NCI-H2107 treated with DMSO at 0.1 percent for 48 hours (cell line): ENCODE data around the gene TIMD4.
"Not testable (repeated sequence)": the region's sequence is repeated elsewhere in the genome, so short reads cannot be mapped to it uniquely, and the experiment has no call there.

Source experiments
- DNase-seq: peaks from one replicate; lab custom pipeline; 2025; ENCODE audit not compliant: unreplicated experiment; lab: John Stamatoyannopoulos, UW

The TIMD4 gene

DNA sequence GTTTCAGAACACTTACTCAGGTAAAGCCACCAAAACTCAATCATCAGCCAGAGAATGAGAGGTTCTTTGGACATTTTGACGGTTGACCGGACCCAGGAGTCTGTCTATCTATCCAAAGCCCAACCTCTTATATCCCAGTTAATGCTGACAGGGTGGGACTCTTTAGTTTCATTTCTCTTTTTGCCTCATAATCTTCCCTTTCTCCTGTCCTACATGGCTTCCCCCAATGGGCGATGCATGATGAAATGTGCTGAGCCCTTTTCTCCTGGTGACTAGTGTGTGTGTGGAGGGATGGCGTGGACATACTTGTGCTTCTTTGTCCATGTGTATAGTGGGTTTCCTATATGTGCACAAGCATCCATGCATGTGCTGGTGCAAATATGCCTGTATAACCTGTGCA, at the start of gene TIMD4:
Gene TIMD4, minus strand, starts transcription at position 102 of the 400 bp plus-strand sequence. Its CDS starts 28 bp downstream, at position 74.
- no peak for DNase-seq

GRCh38 chr5:157006262-157006661, 43.2 kb upstream of the TIMD4 start:
- DNase-seq = no peak

DNA sequence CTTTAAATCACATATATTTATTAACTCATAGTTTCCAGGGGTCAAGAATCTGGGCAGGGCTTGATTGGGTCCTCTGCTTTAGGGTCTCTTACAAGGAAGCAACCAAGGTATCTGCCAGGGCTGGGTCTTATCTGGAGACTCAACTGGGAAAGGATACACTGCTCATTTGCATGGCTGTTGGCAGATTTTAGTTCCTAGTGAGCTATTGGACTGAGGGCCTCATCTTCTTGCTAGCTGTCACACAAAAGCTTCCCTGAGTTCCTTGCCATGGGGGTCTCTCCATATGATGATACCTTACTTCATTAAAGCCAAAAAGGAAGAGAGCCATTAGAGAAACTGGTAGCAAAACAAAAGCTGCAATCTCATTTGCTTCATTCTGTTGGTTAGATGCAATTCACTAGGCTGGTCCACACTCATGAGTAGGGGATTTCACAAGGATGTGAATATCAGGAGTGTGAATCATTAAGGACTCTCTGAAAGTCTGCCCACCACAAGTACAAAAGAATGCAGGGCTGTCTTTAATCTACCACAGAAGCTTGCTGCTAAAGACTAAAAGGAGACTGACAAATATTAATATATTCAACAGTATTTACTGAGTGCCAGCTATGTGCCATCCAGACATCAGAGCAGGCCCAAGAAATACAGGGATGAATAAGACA, 42.0 kb upstream of the TIMD4 start:
- no peak for DNase-seq

DNA sequence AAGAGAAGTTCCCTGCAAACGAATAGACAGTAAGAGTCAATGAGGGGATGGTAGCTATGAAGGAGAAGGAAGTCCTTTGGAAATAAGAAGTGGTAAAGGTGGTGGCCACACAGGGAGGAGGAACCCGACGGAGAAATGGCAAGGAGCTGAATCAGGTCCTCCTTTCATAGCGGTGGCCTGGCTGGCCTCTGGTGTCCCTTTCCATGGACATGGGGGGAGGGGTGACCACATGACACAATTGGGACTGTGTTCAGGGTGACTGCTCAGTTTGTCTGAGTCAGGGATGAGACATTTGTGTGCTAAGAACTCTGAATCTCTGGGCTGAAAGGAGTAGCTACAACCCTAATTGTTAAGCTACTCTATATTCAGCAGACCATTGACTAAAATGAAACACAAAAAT, 28.7 kb upstream of the TIMD4 start:
- DNase-seq = no peak

DNA sequence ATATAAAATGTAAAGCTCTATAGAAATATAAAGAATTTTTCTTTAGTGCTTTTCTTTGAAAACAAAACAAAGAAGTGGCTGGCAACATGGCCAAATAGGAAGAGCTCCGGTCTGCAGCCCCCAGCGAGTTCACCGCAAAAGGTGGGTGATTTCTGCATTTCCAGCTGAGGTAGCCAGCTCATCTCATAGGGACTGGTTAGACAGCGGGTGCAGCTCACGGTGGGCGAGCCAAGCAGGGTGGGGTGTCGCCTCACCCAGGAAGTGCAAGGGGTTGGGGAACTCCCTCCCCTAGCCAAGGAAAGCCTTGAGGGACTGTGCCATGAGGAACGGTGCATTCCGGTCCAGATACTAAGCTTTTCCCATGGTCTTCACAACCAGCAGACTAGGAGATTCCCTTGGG, 21.0 kb upstream of the TIMD4 start:
- DNase-seq = no peak

GRCh38 chr5:156981481-156981880, 18.5 kb upstream of the TIMD4 start:
- DNase-seq = no peak

- DNase-seq = no peak
These were observed 11.3 kb upstream of the TIMD4 start for GRCh38 chr5:156974328-156974727.

DNA sequence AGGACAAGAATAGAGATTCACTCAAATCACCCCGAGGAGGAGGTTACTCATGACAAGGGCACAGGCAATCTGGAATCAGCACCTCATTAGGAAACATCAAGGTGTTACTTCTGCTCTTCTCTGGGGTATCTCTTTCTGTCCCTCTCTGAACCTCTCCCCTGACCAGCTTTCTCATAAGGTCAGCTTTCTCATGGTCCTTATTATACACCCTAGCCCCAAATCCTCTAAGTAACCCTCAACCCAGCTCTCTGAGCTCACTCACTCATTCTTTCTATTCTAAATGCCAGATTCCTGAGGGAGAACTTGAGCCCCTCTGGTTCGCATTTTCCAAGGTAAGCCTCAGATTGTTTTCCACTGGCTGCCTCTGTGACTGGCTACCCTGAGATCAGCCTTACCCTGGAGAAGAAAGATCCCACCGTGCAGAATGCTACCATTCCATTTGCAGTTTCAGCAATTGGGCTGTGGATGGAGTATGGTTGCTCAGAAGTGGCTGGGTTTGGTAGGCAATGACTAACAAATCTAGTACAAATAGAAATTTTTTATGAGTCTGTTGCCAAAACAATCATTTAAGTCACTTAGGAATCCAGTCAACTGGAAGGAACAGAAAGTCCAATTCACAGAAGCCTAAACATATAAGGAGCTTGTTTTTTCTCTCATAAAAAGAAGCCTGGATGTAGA, 9.0 kb upstream of the TIMD4 start:
- DNase-seq = no peak

GRCh38 chr5:156971415-156971814, 8.4 kb upstream of the TIMD4 start:
- no peak for DNase-seq

GRCh38 chr5:156967386-156967785, 4.4 kb upstream of the TIMD4 start:
- not testable (repeated sequence) for DNase-seq

DNA sequence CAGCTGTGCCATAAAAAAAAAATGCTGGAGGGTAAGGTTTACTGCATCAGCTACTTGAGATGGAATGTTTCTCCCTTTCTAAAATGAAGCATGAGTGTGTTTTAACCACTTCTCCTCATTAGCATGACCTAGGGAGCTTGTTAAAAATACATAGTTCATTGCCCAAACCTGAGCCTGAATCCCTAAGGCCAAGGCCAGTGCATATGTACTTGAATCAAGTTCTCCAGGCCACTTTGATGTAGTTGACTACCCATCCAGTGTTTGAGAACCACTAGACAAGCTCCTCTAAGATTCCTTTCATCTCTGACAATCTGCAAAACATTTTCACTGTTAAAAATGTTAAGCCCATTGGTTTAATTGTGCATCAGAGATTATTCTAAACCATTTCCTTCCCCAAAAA, 6.7 kb downstream of the TIMD4 start:
- DNase-seq = no peak

DNA sequence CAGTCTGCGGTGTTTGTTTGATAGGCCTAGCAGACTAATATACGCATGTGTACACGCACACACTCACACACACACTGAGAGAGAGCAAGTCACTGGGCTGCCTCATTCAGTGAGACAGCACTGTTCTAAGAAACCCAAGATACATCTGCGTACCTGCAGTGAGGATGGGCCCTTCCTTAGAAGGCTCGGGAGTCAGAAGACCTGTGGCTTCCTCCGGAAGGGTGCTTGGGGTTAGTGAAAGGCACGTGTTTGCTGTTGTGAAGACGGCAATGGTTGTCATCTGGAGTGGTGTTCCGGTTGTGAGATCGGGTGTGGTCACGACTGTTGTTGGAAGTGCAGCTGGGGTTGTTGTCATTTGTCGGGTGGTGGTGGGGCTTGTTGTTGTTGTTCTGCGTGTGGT, 11.7 kb downstream of the TIMD4 start:
- no peak for DNase-seq

GRCh38 chr5:156950716-156951115, 12.3 kb downstream of the TIMD4 start:
- DNase-seq = no peak

DNA sequence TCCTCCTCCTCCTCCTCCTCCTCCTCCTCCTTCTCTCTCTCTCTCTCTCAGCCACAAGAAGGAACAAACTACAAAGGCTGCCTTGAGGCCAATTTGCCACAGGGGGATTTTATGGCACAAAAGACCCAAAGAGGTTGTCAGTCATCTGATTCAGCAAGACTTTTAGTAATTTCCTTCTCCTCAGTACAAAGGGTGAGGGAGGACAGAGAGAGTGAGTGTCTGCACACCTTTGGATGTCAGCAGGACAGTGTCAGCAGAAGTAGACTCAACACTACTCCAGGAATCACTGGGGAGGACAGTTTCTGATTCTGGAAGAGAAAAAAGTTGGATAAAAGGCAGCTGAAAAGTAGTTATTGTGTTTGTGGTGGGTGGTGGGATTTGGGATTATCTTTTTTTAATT, 13.6 kb downstream of the TIMD4 start:
- no peak for DNase-seq

DNA sequence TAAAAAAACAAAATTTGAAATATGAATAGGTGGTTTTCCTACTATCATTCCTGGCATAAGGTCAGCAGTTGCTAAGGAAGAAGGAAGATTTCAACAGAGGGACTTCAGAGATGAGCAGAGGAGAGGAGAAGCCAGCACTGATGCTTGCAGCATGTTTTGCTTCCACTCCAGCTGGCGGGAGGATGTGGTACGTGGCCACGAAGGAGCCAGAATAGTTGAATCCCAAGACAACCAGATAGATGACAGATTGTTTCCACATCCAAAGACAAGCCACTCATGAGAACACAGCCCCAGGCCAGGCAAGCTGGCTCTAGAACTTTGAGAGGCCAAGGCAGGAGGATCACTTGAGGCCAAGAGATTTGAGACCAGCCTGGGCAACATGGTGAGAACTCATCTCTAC, 15.1 kb downstream of the TIMD4 start:
- no peak for DNase-seq

GRCh38 chr5:156942064-156942463, 21.0 kb downstream of the TIMD4 start:
- no peak for DNase-seq

DNA sequence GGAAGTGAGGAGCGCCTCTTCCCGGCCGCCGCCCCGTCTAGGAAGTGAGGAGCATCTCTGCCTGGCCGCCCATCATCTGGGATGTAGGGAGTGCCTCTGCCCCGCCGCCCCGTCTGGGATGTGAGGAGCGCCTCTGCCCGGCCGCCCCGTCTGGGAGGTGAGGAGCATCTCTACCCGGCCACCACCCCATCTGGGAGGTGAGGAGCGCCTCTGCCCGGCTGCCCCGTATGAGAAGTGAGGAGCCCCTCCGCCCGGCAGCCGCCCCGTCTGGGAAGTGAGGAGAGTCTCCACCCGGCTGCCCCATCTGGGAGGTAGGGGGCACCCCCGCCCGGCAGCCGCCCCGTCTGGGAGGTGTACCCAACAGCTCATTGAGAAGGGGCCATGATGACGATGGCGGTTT, 22.6 kb downstream of the TIMD4 start:
- DNase-seq = not testable (repeated sequence)

DNA sequence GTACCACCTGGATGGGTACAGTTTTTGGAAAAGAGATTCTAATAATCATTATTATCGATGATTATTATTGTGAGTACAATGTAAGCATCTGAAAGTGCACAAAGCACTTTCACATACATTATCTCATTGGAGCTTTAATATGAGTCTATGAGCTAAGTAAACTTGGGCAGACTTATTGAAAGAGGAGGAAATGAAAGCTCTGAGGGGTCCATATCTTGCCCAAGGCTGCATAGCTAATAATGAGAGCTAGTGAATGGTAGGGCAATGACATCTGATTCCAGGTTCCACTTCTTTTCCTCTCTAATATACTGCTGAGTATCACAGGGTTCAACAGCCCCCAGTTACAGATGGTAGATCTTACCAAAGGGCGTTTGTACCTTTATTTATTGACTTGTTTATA, 26.1 kb downstream of the TIMD4 start:
- DNase-seq = no peak

DNA sequence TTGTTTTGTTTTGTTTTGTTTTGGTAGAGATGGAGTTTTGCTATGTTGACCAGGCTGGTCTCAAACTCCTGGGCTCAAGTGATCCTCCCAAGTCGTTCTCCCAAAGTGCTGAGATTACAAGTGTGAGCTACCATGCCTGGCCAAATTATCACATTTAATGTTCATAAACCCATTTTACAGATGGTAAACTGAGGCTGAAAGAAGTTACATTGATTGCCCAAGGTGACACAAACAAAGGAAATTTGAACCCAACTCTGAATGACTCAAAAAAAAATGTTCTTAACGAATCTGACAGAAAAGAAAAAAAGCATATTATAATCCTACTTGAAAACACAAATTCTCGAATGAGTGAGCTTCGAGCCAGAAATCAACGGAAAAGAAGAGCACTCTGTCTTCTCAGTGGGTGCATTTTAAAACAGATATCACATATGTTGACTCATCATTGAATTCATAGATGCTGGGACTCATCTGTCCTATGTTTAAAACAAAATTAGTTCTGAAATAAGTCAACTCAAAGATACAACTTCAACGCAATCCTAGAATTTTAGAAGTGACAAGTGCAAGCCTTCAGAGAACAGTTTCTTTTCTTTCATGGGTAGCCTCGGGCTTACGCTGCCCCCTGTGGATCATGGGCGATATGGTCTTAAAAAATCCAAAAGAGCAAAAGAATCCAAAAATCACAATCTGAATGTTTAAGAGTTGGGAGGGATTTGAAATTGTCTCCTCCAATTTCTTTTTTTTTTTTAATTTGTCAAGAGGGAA, 28.4 kb downstream of the TIMD4 start:
- peak; percentile 7 for DNase-seq

DNA sequence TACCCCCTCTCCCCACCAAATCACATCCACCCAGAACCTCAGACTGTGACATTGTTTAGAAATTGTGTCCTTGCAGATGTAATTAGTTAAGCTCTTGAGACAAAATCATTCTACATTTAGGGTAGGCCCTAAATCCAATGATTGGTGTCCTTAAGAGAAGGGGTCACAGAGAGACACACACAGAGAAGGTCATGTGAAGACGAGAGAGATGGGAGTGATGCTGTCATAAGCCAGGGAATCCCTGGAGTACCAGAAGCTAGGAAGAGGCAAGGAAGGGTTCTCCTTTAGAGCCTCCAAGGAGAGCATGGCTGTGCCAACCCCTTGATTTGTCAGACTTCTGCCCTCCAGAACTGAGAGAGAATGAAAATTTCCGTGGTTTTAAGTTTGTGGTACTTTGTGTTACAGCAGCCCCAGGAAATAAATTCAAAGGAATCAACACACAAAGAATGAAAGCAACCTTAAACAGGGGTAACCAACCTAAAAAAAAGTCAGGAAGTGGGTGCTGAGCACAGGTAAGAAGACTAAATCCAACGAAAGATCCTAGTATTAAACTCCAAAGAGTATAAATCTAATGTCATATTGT, 33.6 kb downstream of the TIMD4 start:
- DNase-seq = no peak

- no peak for DNase-seq
These were observed 35.5 kb downstream of the TIMD4 start for GRCh38 chr5:156927545-156927944.

DNA sequence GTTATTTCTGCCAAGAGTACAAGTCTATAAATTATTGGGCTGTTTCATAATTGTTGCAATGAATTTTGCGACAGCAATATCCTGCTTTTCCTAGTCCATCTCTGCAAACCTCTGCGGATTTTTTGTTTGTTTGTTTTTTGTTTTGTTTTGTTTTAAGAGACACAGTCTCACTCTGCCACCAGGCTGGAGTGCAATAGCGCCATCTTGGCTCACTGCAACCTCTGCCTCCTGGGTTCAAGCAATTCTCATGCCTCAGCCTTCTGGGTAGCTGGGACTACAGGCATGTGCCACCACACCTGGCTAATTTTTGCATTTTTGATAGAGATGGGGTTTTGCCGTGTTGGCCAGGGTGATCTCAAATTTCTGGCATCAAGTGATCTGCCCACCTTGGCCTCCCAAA, 37.3 kb downstream of the TIMD4 start:
- not testable (repeated sequence) for DNase-seq
